OCI-LY7 (cell line): ENCODE results near the gene SLC25A2. TPM values are rescaled to one million over a fixed set of nuclear protein-coding genes. Genes with fewer than 3 reads are reported as not detected.

Source experiments
- BruUV-seq: library from RNA; stranded (reverse); fragments of 400-500 nt; replicated peaks from 2 replicates; lab custom pipeline; 2021; lab: Mats Ljungman, UMichigan
- CTCF ChIA-PET: fragments of 300-600 bp; sonication (Branson Sonifier 250); formaldehyde crosslinking; loops from one replicate; lab custom pipeline; 2022; ENCODE audit warnings: antibody characterized with exemption; ENCODE audit not compliant: unreplicated experiment; lab: Charles Lee
- POLR2A ChIA-PET: fragments of 300-600 bp; sonication (Branson Sonifier 250); formaldehyde crosslinking; loops from one replicate; lab custom pipeline; 2022; ENCODE audit warnings: antibody characterized with exemption; lab: Charles Lee
- DNase-seq: peaks from one replicate; pipeline ENCODE4 v3.0.0-alpha.2; 2015; ENCODE audit warnings: low spot score
- H2AFZ ChIP-seq: fragments of 200-600 bp; sonication (generic), shearing (Covaris generic); 2 replicates; pipeline ENCODE4 v1.6.1; 2014; ENCODE audit warnings: mild to moderate bottlenecking, antibody characterized with exemption, low read length, moderate library complexity
- H3K27ac ChIP-seq: fragments of 200-600 bp; sonication (generic); 2 replicates; pipeline ENCODE4 v1.5.1; 2014; ENCODE audit warnings: mixed run types, low read depth, mild to moderate bottlenecking, moderate library complexity, low read length, inconsistent platforms; ENCODE audit not compliant: poor library complexity, severe bottlenecking
- H3K36me3 ChIP-seq: fragments of 200-600 bp; sonication (generic); 2 replicates; pipeline ENCODE4 v1.6.1; 2014; ENCODE audit warnings: mild to moderate bottlenecking, antibody characterized with exemption, low read length, moderate library complexity, mixed read lengths; ENCODE audit not compliant: insufficient read depth
- H3K4me1 ChIP-seq: fragments of 200-600 bp; sonication (generic); 2 replicates; pipeline ENCODE4 v1.5.1; 2014; ENCODE audit warnings: mild to moderate bottlenecking, low read length; ENCODE audit not compliant: insufficient read depth, poor library complexity, severe bottlenecking
- H3K4me2 ChIP-seq: fragments of 200-600 bp; sonication (generic); 2 replicates; pipeline ENCODE4 v1.6.1; 2014; ENCODE audit warnings: mild to moderate bottlenecking, low read length
- H3K4me3 ChIP-seq: fragments of 200-600 bp; sonication (generic); 2 replicates; pipeline ENCODE4 v1.5.1; 2014; ENCODE audit warnings: mild to moderate bottlenecking, low read depth, low read length; ENCODE audit not compliant: poor library complexity, severe bottlenecking
- H3K79me2 ChIP-seq: fragments of 200-600 bp; sonication (generic); 2 replicates; pipeline ENCODE4 v1.6.1; 2016; ENCODE audit warnings: low read depth, mild to moderate bottlenecking, low read length, moderate library complexity, mixed read lengths; ENCODE audit not compliant: insufficient read depth
- H3K9me2 ChIP-seq: fragments of 200-600 bp; sonication (generic); 2 replicates; pipeline ENCODE4 v1.6.1; 2016; ENCODE audit warnings: mild to moderate bottlenecking, low read length, mixed read lengths; ENCODE audit not compliant: insufficient read depth
- H3K9me3 ChIP-seq: fragments of 200-600 bp; sonication (generic); 2 replicates; pipeline ENCODE4 v1.6.1; 2014; ENCODE audit warnings: mild to moderate bottlenecking, mixed run types, low read length, mixed read lengths
- H4K20me1 ChIP-seq: fragments of 200-600 bp; sonication (generic); 2 replicates; pipeline ENCODE4 v1.6.1; 2014; ENCODE audit warnings: mild to moderate bottlenecking, antibody characterized with exemption, low read length, moderate library complexity, mixed read lengths; ENCODE audit not compliant: insufficient read depth
- CTCF ChIP-seq: fragments of 200-600 bp; sonication (generic); conservative IDR thresholded peaks from 2 replicates; pipeline ENCODE4 v1.5.1; 2014; ENCODE audit warnings: mild to moderate bottlenecking, antibody characterized with exemption, low read length, moderate library complexity, mixed read lengths
- EZH2phosphoT487 ChIP-seq: fragments of 200-600 bp; sonication (generic); IDR thresholded peaks from 2 replicates; pipeline ENCODE4 v1.6.1; 2018; ENCODE audit warnings: low read depth, borderline replicate concordance, mild to moderate bottlenecking, mixed run types, antibody characterized with exemption, low read length, moderate library complexity, mixed read lengths
- intact Hi-C: fragments of 100-400 bp; cut with micrococcal nuclease; formaldehyde crosslinking; loops from one replicate; pipeline ENCODE4 v1.10.0; 2022; ENCODE audit not compliant: unreplicated experiment
- total RNA-seq, 2 experiments: library from RNA; depleted of rRNA in 1 of 2; stranded (reverse); fragments of >200 nt in 1 of 2; shearing (Covaris generic) in 1 of 2; gene quantifications; 2 replicates each; pipeline ENCODE4 v1.2.3, GENCODE V29; 2014 to 2022

Gene SLC25A2
- total RNA-seq, 2 experiments from 2014 or later: 0.16 to 1.6 TPM

- ChIA-PET POLR2A (interaction anchor here (0.9 to 3.7 kb wide), 3 partner anchors 8 to 205 kb away, joined by 3 to 29 read pairs (median 3); partner anchors contain the start of gene TAF7), CTCF (no interaction called here)
- no TSS peak for BruUV-seq
- Histone ChIP-seq H3K9me3 (no peaks in the 10 kb centered on the region), H3K27ac (no peak overlapping the region), H3K9me2 (no peaks in the 10 kb centered on the region), H3K79me2 (no peaks in the 10 kb centered on the region), H2AFZ (no peak overlapping the region), H4K20me1 (no peaks in the 10 kb centered on the region), H3K4me1 (peaks cover 5% of the 10 kb centered on the region), H3K4me3 (no peak overlapping the region), H3K4me2 (no peak overlapping the region), H3K36me3 (no peaks in the 10 kb centered on the region)
- no peak for DNase-seq
- intact Hi-C loops: loop anchor here (10.0 kb wide), 1 partner anchor 777 kb away; the partner anchor contains the start of gene NDFIP1
- no peak for TF ChIP-seq CTCF
- no peak for TF ChIP-seq EZH2phosphoT487
Observed at GRCh38 chr5:141328231-141328630, 24.4 kb upstream of the SLC25A2 start.

GRCh38 chr5:141326088-141326854, 22.4 kb upstream of the SLC25A2 start:
- Histone ChIP-seq H3K4me3 (peak overlapping the region; percentile 59), H3K9me3 (peaks cover 7% of the 10 kb centered on the region; the same call in 1 of the 2 replicates), H2AFZ (peak overlapping the region; percentile 64; the same call in 1 of the 2 replicates), H3K27ac (no peak overlapping the region), H4K20me1 (no peaks in the 10 kb centered on the region), H3K4me2 (peak overlapping the region; percentile 66), H3K79me2 (peaks cover 5% of the 10 kb centered on the region; the same call in 1 of the 2 replicates), H3K4me1 (peaks cover 18% of the 10 kb centered on the region), H3K9me2 (no peaks in the 10 kb centered on the region), H3K36me3 (no peaks in the 10 kb centered on the region)
- intact Hi-C loops: loop anchor here (10.0 kb wide), 1 partner anchor 779 kb away; the partner anchor contains the start of gene NDFIP1
- TSS peak; percentile 38 for BruUV-seq
- ChIA-PET POLR2A (interaction anchor here (0.6 to 1.5 kb wide), 6 partner anchors 11 to 1437 kb away, joined by 3 to 5 read pairs (median 4); no protein-coding TSS in a partner anchor), CTCF (no interaction called here)
- peak; percentile 70 for DNase-seq
- peak; percentile 79 for TF ChIP-seq CTCF
- no peak for TF ChIP-seq EZH2phosphoT487
